Right renal pelvis (tissue), 4 donors: ENCODE measurements around the gene CIB2. TPM values are rescaled to one million over a fixed set of nuclear protein-coding genes. Genes with fewer than 3 reads are reported as not detected.

Experiments
- DNase-seq, 4 donors: peaks; one replicate each; pipeline ENCODE4 v3.0.0-alpha.2; 2013; ENCODE audit warnings: low read depth in 4 of 4, low spot score in 3 of 4, missing footprints in 1 of 4
- polyA plus RNA-seq, 4 donors: library from polyadenylated mRNA; unstranded; fragments of 120-200 nt; gene quantifications; one replicate each; pipeline ENCODE4 v1.2.1, GENCODE V29; 2013; ENCODE audit not compliant: insufficient read length in 4 of 4

Gene CIB2
- polyA plus RNA-seq, 4 donors, result 25.7 to 39.1 (median 30.3) TPM

DNA sequence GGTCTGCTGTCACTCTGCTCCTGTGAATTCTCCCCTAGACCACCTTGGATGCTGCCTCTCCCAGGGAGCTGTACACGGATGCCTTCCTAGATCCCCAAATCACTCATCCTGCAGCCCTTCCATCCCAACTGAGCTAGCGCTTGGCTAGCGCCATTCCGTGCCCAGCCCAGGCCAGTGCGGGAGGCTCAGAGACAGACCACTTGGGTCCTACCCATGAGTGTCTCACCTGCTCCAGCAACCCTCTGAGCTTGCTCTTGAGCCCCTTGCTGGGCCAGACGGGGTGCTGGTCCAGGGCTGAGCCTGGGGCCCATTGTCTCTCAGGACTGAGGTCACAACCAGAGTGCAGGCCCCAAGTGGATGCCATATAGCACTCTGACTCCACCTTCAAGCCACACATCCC lies 21.1 kb downstream of the CIB2 start:
- no peak for DNase-seq

DNA sequence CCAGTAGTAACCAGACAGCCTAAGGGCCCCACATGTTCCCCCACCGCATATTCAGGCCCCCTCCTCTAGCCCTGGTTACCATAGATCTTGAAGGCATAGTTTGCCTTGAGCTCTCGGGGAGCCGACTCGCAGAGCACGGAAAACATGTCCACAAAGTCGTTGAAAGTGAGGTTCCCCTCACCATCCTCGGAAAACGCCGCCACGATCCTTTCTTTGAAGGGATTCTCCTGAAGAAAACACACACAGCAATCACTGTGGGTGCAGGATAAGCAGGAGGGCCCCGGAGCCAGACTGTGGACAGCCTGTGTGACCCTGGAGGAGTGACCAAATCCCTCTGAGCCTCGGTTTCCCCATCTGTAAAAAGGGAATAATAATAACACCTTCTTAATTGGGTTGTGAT lies 22.1 kb downstream of the CIB2 start:
- DNase-seq, result no peak

DNA sequence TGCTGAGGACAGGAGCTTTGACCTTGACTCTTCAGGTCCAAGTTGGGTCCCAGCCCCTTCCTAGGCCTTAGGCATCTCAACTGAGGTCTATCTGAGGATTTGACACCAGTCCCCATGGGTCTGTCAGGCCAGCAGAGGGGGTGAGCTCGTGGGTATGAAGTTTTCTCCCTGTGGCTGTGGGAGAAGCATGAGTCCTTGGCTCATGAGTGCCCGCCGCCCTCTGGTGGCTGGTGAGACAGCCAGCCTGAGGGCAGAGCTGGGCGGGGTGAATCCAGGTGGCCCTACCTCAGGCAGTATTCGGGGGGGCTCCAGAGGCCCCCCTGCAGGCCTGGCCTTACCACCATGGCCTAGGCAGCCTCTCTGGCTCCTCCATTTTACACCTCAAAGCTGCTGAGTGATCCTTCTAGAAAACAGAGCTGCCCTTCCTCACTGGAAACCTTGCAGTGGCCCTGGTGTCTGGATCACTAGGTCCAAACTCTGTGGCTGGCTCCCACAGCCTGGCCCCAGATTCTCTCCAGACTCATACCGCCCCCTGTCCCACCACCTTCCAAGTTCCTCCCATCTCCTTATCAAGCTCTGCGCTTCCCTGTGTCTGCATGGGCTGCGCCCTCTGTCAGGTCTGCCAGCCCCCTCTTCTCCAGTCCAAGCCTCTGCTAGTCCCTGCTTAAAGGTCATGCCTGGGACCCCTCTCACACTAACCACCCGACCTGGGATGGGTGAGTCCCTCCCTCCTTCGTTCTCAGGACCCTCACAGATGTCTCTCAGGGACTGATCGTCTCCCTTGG lies 22.8 kb downstream of the CIB2 start:
- DNase-seq, result peak in 2 of 4 donors; percentile 47 to 49

DNA sequence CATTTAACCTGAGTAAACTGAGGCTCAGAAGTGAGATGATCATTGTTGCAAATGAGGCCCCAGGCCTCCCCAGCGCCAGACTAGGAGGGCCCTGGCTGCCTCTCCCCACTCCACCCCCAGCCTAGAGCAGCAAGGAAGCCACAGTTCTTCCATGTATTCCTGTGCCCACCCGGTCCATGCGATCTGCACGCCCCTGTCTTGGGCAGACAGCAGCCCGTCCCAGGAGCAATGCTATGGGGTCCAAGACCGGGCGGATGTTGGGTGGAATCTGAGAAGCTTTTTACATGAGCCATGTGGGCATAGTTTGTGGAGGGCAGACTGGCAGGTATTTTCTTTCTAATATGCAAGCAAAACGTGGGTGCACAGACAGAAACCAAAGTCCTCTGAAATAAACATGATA lies 23.8 kb downstream of the CIB2 start:
- DNase-seq, result no peak

DNA sequence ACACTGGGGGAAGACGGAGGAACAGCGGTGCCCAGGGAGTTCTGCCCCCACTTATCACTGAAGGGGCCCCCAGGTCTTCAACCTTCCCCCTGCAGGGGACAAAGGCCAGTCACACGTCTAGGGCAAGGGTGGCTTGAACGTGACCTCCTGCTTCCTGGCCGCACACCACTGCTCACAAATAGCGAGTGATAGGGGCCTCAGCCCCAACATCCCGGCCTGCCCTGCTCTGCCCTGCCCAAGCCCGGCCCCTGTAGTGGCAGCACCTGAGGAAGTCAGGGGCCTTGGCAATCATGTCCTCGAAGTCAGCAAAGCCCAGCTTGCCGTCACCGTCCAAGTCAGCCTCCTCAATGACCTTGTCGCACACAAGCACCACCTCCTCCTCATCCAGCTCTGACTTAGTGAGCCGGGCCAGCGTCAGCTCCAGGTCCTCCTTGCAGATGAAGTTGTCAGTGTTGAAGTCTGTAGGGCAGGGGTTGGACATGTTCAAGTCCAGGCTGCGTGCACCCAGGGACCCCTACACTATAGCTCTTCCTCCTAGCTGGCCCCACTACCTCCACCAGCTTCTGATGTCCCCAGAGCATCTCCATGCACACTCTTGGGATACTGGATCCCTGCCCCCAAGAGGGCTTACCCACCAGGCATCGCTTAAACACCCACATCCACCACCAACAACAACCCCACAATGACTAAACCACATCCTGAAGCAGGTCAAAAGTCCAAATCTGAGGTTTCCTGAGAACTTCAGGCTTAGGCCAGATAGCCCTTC lies 25.6 kb downstream of the CIB2 start:
- DNase-seq, result no peak

DNA sequence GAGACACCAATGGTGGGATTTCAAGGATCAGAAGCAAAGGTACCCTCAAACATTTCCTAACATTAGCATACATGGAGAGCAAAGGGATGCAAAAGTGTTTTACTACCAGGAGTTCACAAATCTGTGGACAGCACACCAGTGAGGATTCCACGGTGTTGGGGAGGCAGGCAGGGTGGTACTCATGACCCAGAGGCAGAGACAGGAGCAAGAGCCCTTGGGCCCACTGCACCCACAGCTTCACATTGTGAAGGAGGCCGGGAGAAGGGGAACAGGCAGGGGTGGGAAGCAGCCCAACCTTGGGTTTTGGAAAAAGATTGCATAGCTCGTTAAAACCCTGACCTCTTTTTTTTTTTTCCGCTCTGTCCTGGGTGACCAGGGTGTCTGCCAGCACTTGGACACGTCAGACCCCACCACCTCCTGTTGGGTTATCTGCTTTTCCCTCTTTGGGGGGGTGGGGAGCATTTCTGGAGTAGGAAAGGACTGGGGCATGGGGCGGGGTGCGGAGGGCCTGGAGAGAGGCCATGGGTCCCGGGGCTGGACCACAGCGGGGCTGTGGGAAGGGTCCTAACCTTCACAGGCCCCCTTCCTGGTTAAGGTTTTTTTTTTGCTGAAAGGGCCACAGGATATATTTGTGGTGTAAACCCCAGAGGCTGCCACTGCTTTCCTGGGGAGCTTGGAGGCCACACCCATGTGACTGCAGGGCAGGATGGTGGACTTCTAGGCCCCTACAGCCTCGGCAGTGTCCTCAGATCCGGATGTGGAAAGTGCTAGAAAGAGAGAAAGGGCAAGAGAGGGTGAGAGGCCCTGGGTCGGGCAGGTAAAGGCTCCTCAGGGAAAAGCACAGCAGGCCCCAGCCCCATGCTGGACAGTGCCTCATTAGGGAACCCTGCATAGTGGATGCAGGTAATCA lies 26.4 kb downstream of the CIB2 start:
- no peak for DNase-seq

DNA sequence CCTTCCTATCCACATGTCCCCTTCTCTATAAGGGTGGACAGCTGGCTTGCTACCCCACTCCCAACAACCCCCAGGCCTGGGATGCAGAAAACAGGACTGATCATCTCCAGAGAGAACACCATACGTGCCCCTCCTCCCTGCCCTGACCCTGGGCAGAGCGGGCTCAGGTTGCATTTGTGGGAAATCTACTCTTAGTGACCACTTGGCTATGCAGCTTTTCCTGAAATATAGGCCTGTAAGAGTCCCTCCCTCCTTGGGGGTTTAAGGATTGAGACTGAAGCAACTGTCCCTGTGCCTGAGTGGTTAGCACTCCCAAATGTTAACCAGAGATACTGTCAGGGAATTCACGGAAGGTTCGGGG lies 27.1 kb downstream of the CIB2 start:
- no peak for DNase-seq

DNA sequence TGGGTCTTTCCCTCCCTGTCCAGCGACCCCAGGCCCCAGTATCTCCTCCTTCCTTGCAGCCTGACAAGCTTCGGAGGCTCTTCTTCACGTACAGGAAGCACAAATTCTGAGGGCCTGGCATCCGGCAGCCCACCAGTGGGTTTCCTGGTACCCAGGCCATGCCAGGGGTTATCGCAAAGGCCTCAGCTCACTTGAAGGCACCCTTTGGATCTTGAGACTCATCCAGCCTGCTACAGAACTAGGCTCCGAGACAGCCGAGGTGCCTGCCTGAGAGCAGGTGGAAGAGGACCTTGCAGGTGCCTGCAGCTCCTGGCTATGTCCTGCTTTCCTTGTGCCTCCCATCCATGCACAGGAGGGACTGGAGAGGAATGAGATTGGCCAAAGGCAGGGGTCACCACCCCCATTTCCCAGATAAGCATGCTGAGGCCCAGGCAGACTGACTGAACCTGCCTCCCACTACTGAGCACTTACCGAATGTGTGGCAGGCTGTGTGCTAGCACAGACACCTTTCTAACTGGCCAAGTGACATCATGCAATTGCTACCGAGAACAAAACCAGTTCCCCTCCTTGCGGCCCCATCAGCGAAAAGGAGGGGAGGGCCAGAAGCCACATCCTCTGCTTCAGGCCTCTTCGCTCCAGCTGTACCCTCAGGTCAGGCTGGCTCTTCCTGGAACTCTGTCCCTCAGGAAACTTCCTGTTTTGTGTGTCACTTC lies 27.7 kb downstream of the CIB2 start:
- DNase-seq, result no peak

DNA sequence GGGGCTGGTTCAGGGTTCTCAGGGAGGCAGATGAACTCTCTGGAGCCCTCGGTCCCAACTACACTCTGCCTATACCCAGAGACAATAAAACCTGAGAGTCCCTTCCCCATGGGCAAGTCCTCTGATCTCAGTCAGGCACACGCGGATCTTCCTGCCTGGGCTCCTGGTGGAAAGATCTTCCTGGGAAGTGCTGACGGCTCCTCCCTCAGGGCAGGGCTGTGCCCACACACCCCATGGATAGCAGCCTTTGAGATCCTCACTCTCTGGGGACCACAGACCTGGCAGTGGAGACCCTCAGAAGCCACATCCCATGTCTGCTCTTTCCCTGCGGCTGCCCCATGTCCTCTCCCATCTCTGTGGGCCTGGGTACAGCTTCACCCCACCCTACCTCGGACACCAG lies 28.5 kb downstream of the CIB2 start:
- no peak for DNase-seq

DNA sequence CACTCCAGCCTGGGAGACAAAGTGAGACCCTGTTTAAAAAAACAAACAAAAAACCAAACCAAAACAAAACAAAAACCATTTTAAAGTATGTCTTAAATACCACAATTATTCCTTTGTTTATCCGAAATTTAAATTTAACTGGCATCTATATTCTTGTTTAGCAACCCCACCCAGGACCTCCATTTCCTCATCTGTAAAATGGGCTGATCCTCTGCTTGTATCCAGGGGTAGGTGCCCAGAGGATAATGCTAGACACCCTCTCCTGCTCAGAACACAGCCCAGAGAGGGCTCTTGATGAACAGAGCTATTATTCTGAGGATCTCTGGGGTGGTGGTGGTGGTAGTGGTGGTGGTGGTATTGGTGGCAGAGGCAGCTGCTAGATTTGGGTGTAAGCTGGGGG lies 29.0 kb downstream of the CIB2 start:
- no peak for DNase-seq

DNA sequence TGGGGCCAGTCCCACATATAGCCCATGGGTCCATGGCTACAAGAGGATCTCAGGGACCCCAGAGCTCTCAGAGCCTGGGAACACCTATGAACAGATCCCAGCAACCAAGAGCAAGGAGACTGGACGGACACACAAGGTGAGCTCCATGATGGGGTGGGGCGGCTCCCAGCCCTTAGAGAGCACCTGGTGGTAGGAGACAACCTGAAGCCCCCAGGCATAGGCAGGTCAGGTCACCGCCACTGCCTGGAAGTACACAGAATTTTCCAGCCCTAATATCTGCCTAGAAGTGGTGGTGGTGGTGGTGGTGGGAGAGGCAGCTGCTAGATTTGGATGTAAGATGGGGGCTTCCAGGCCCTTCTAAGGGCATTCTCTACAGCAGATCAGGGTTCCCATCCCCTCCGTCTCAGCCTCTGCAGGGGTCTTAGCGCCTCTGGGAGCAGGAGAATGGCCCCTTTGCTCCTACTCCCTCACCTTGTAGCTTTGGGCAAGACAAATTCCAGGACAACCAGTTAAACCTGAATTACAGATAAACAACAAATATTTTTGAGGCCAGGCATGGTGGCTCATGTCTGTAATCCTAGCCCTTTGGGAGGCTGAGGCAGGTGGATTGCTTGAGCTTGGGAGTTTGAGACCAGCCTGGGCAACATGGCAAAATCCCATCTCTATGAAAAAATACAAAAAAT lies 29.7 kb downstream of the CIB2 start:
- no peak for DNase-seq

DNA sequence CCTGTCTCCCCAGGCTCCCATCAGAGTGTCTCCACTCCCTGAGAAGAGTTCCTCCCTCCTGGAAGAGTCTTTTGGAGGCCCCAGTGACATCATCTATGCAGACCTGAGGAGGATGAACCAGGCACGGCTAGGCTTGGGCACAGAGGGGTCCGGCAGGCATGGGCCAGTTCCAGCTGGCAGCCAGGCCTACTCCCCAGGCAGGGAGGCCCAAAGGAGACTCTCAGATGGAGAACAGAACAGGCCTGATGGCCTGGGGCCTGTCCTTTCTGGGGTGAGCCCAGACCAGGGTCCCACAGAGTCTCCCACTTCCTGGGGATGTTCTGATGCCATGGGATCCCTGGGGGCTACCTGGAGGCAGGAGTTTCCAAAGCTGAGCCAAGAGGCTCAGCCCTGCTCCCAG lies 30.4 kb downstream of the CIB2 start:
- DNase-seq, result no peak

DNA sequence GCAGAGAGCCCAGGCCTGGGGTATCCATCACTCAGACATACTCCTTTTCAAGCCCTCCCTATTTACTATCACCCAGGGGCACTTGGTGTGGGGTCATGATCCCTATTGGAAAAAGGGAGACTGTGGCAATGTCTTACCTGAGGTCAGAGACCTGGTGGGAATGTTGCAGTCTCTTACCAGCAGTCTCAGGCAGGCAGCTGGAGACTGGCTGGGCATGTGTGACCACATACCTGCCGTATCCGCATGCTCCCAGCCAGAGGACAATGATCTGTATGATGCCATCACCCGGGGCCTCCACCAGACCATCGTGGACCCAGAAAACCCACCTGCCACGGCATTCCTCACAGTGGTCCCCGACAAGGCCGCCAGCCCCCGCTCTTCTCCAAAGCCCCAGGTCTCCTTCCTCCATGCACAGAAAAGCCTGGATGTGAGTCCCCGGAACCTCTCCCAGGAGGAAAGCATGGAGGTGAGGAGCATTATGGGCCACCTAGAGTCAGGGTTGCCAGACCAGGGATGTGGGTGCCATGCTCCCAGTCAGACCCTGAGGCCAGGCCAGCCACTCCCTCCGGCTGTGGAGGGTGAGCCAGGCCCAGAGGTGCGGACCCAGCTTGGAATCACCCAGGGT lies 33.0 kb downstream of the CIB2 start:
- DNase-seq, result no peak

DNA sequence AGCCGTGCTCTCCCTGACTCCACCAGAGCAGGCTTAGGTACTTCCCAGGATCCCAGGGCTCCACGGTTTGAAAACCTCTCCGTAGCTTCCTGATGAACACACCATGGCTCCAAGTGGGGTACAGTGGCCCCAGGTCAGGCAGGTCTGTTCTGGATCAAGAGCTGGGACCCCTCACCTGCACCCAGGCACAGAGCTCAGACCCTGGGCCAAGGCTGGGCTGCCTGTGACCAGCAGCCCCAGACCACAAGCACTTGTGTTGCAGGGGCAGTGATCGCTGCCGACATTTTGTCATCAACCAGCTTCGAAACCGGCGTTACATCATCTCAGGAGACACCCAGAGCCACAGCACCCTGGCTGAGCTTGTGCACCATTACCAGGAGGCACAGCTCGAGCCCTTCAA lies 33.6 kb downstream of the CIB2 start:
- DNase-seq, result no peak

DNA sequence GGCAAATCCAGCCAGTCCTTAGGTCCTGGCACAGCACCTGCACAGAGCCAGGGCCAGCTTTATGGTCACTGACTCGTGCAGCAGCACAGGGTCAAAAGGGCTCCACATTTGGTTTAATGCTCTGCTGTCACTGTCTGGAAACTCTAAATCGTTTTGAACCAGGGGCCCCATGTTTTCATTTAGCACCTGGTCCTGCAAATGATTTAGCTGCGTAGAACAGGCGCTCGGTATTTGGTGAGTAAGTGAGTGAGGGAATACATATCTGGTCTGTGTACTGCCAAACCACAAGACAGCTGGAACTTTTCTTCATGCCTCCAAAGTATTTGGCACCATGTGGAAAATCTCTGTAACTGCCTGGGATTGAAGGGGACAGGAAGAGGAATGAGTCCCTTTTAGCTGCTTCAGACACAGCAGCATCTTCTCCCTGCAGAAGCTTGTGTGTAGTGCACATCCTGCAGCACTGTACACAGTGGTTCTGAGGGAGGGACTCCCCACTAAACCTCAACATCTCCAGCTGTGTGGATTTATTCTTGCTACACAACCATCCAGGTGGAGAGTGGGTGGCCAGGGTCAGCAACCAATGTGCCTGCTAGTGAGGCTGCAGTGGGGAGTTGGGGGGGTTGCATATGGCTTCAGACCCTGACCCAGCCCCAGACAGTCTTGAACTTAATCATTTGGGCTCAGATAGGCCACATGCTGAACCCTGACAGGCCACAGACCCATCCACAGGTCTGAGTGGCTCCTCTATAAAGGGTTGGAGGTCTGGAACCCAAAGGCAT lies 37.8 kb downstream of the CIB2 start:
- DNase-seq, result peak in 3 of 4 donors; percentile 39 to 62 (median 61)

DNA sequence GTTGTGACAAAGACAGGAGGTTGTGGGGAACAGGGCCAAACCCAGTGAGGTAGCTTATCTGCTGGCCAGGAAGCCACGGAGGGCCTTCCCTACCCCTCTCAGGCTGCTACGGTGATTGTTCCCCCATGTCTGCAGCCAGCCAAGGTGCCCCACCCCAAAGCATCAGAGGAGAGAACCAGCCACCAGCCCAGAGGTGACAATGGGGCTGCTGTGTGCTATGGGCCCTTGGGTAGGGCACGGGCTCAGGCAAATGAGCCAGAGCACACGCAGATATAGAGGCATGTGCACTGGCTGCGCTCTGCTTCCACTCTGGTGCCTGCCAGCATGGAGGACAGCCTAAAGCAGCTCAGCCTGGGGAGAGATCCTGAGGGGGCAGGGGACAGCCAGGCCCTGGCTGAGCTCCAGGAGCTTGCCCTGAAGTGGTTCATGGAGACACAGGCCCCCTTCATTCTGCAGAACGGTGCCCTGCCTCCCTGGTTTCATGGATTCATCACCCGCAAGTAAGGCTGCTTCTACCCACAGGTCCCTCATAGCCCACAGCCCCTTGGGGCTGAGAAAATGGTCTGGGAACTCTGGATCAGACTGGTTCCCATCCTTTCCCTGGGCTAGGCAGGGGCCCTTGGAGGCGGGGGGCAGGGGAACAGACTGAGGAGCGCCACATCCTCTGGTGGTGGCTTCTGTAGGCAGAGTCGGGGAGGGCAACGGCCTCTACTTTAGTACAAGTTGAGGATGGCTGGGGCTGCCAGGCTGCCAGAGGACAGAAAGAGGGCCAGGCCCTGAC lies 38.8 kb downstream of the CIB2 start, which contains the start of gene SH2D7:
SH2D7 (plus strand) TSS at position 301 of the 781 bp plus-strand sequence; CDS start at position 325, 24 bp downstream.
- no peak for DNase-seq

DNA sequence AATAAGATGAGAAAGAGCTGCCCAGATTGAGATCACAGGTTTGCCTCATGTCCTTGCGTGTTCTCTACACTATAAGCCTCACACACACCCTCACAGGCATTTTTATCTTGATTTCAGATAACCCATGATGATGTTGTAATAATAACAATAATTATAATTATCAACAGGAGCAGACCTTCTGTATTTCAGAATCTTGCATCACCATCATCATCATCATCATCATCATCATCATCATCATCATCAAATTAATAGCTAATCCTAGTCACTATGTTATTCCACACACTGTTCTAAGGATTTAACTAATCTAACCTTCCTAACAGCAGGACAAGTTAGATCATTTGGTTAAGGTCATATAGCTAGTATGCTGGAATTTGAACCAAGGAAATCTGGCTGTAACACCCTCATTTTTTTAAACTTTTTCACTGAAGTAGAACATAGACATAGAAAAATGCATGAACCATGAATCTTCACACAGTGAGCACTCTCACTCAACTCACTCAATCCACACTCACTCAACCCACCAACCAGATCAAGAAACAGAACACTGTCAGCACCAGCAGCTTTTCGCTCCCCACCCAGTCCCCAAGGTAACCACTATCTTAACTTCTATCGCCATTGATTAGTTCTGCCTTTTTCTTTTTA lies 40.7 kb downstream of the CIB2 start:
- no peak for DNase-seq

DNA sequence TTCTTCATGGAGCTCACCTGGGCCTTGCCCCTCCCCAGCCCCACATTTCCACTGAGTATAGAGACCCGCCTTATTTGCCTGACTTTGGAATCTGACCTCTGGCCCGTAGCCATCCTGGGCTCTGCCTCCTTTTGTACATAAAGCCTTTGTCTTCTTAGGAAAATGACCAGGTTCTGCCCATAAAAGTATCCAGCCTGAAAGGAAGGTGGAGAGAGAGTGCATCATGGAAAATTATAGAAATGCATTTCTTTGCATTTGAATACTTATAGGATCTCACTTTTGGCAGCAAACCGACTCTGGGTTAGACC lies 42.5 kb downstream of the CIB2 start:
- no peak for DNase-seq
